Activated naive CD8-positive, alpha-beta T cell (primary cell): ENCODE measurements around the gene GLYATL2.

Experiments used
- H3K27ac Mint-ChIP-seq: one replicate; pipeline ENCODE4 v1.8.0; 2021; ENCODE audit warnings: mixed read lengths
- H3K27me3 Mint-ChIP-seq: one replicate; pipeline ENCODE4 v1.8.0; 2021; ENCODE audit warnings: mixed read lengths
- H3K36me3 Mint-ChIP-seq: one replicate; pipeline ENCODE4 v1.8.0; 2021; ENCODE audit warnings: mixed read lengths
- H3K4me1 Mint-ChIP-seq: one replicate; pipeline ENCODE4 v1.8.0; 2021; ENCODE audit warnings: low read depth, mixed read lengths
- H3K4me3 Mint-ChIP-seq: one replicate; pipeline ENCODE4 v1.8.0; 2021; ENCODE audit warnings: mild to moderate bottlenecking, mixed read lengths
- H3K9me3 Mint-ChIP-seq: one replicate; pipeline ENCODE4 v1.8.0; 2021; ENCODE audit warnings: low read depth, mixed read lengths

Gene GLYATL2

GRCh38 chr11:58844361-58845005, at the start of gene GLYATL2:
GLYATL2 (minus strand) TSS chr11:58844704; CDS start chr11:58839612, 5,092 bp downstream.
- H3K27me3 Mint-ChIP-seq: peaks cover 9% of the 10 kb centered on the region
- H3K4me3 Mint-ChIP-seq: no peak within 1 kb of the TSS
- no peaks in the 10 kb centered on the region for H3K36me3 Mint-ChIP-seq
- no peak within 1 kb of the TSS for H3K27ac Mint-ChIP-seq
- no peaks in the 10 kb centered on the region for H3K4me1 Mint-ChIP-seq
- no peaks in the 10 kb centered on the region for H3K9me3 Mint-ChIP-seq

- H3K9me3 Mint-ChIP-seq: no peaks in the 10 kb centered on the region
- H3K27ac Mint-ChIP-seq: no peak overlapping the region
- peaks cover 8% of the 10 kb centered on the region for H3K27me3 Mint-ChIP-seq
- H3K36me3 Mint-ChIP-seq: no peaks in the 10 kb centered on the region
- no peak overlapping the region for H3K4me3 Mint-ChIP-seq
- no peaks in the 10 kb centered on the region for H3K4me1 Mint-ChIP-seq
Observed at GRCh38 chr11:58893899-58894298, 49.4 kb upstream of the GLYATL2 start.

GRCh38 chr11:58888579-58888978, 44.1 kb upstream of the GLYATL2 start:
- no peaks in the 10 kb centered on the region for H3K36me3 Mint-ChIP-seq
- peaks cover 13% of the 10 kb centered on the region for H3K27me3 Mint-ChIP-seq
- no peaks in the 10 kb centered on the region for H3K9me3 Mint-ChIP-seq
- no peak overlapping the region for H3K4me3 Mint-ChIP-seq
- H3K4me1 Mint-ChIP-seq: no peaks in the 10 kb centered on the region
- H3K27ac Mint-ChIP-seq: no peak overlapping the region

- Mint-ChIP-seq H3K9me3 (no peaks in the 10 kb centered on the region), H3K27me3 (peaks cover 14% of the 10 kb centered on the region), H3K4me3 (no peak overlapping the region), H3K27ac (no peak overlapping the region), H3K4me1 (no peaks in the 10 kb centered on the region), H3K36me3 (no peaks in the 10 kb centered on the region)
Observed at GRCh38 chr11:58887452-58887851, 42.9 kb upstream of the GLYATL2 start.

DNA sequence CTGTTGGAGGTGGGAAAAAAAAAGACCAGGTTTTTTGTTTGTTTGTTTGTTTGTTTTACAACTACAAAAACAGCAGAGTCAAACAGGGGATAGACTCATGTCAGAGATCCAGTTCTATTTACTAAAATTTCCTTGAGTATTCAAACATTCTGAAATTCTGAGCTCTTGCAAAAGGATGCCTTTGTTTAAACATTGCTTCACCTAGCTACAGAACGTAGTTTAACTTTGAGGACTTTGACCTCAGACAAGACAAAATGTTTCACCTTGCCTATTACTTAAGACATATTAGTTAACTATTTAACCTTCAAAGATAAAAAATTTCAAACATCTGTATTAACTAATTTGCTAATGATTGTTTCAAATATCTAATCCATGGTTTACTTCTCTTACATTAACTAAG, 36.1 kb upstream of the GLYATL2 start:
- Mint-ChIP-seq H3K36me3 (peaks cover 2% of the 10 kb centered on the region), H3K4me1 (no peaks in the 10 kb centered on the region), H3K4me3 (no peak overlapping the region), H3K27ac (no peak overlapping the region), H3K27me3 (peaks cover 11% of the 10 kb centered on the region), H3K9me3 (peaks cover 7% of the 10 kb centered on the region)

- no peak overlapping the region for H3K27ac Mint-ChIP-seq
- H3K36me3 Mint-ChIP-seq: peaks cover 2% of the 10 kb centered on the region
- H3K9me3 Mint-ChIP-seq: peaks cover 8% of the 10 kb centered on the region
- no peaks in the 10 kb centered on the region for H3K4me1 Mint-ChIP-seq
- no peak overlapping the region for H3K4me3 Mint-ChIP-seq
- peaks cover 9% of the 10 kb centered on the region for H3K27me3 Mint-ChIP-seq
Observed at GRCh38 chr11:58880166-58880565, 35.7 kb upstream of the GLYATL2 start.

DNA sequence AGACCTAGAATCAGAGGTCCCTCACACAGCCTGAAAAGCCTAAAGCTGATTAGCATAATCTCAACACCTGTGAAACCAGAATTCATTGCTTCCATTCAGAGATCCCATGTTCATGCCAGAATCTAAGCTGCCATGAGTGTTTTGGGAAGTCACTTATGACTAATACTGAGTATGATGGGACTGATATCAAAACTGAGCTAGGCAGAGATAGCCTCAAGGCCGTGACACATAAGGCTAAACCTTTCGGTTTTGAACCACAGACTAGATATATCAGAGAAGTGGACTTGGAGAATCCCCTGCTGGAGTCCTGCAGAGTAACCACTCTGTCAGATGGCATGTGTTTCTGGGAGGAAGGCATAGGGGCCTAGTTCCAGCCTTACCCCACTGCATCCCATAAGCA, 23.1 kb upstream of the GLYATL2 start:
- Mint-ChIP-seq H3K27me3 (peaks cover 4% of the 10 kb centered on the region), H3K27ac (no peak overlapping the region)

DNA sequence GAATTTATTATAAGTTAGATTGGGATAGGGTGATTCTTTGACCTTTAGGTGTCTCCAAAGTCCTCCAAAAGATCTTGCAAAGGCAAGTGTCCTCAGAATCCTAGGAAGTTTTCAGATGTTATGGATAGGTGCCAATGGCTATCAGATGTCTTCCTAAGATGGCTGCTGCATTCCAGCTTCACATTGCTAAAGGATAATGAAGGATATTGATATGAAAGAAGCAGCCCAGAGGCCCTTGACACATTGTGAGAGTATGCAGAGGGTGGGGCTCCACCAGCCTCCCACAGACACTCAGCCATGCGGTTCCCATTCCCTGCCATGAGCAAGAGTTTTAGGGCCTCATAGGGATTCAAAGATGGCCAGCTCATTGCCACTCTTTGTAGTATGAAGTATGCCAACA, 22.3 kb upstream of the GLYATL2 start:
- Mint-ChIP-seq H3K27ac (no peak overlapping the region), H3K4me1 (no peaks in the 10 kb centered on the region), H3K36me3 (no peaks in the 10 kb centered on the region), H3K4me3 (no peak overlapping the region), H3K27me3 (peaks cover 8% of the 10 kb centered on the region), H3K9me3 (peaks cover 8% of the 10 kb centered on the region)

More for the DNA sequence above, 23.1 kb upstream of the GLYATL2 start:
- Mint-ChIP-seq H3K9me3 (peaks cover under 1% of the 10 kb centered on the region), H3K4me1 (no peaks in the 10 kb centered on the region), H3K4me3 (no peak overlapping the region), H3K36me3 (no peaks in the 10 kb centered on the region)

GRCh38 chr11:58864335-58864734, 19.8 kb upstream of the GLYATL2 start:
- Mint-ChIP-seq H3K36me3 (no peaks in the 10 kb centered on the region), H3K4me1 (no peaks in the 10 kb centered on the region), H3K27me3 (peaks cover 11% of the 10 kb centered on the region), H3K9me3 (peaks cover 10% of the 10 kb centered on the region), H3K27ac (no peak overlapping the region), H3K4me3 (no peak overlapping the region)

DNA sequence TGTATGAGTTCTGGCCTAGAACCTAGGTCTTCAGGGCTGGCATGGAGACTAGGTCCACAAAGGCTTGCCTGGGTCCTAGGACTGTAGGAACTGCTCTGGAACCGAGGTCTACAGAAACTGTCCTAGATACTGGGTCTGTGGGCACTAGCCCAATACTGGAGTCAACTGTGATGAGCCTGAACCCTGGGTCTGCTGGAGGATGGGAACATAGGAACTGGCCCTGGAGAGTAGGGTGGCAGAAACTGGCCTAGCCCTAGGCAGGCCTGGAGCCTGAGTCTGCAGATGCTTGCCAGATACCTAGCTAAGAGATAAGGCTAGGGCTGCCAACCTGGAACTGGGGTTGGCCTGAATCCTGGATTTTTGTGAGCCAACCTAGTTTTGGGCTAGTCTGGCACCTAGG, 19.2 kb upstream of the GLYATL2 start:
- Mint-ChIP-seq H3K27me3 (peaks cover 12% of the 10 kb centered on the region), H3K9me3 (peaks cover 10% of the 10 kb centered on the region), H3K4me1 (no peaks in the 10 kb centered on the region), H3K27ac (no peak overlapping the region), H3K4me3 (no peak overlapping the region), H3K36me3 (no peaks in the 10 kb centered on the region)

- H3K27ac Mint-ChIP-seq: no peak overlapping the region
- peaks cover 17% of the 10 kb centered on the region for H3K27me3 Mint-ChIP-seq
- no peaks in the 10 kb centered on the region for H3K4me1 Mint-ChIP-seq
- H3K36me3 Mint-ChIP-seq: no peaks in the 10 kb centered on the region
- H3K9me3 Mint-ChIP-seq: peaks cover 10% of the 10 kb centered on the region
- H3K4me3 Mint-ChIP-seq: no peak overlapping the region
Observed at GRCh38 chr11:58861533-58861932, 17.0 kb upstream of the GLYATL2 start.

GRCh38 chr11:58856806-58857205, 12.3 kb upstream of the GLYATL2 start:
- peaks cover 2% of the 10 kb centered on the region for H3K9me3 Mint-ChIP-seq
- H3K27me3 Mint-ChIP-seq: peaks cover 9% of the 10 kb centered on the region
- H3K4me3 Mint-ChIP-seq: no peak overlapping the region
- H3K4me1 Mint-ChIP-seq: no peaks in the 10 kb centered on the region
- H3K36me3 Mint-ChIP-seq: no peaks in the 10 kb centered on the region
- no peak overlapping the region for H3K27ac Mint-ChIP-seq

- no peaks in the 10 kb centered on the region for H3K4me1 Mint-ChIP-seq
- H3K27me3 Mint-ChIP-seq: peaks cover 9% of the 10 kb centered on the region
- H3K9me3 Mint-ChIP-seq: no peaks in the 10 kb centered on the region
- no peak overlapping the region for H3K27ac Mint-ChIP-seq
- no peaks in the 10 kb centered on the region for H3K36me3 Mint-ChIP-seq
- no peak overlapping the region for H3K4me3 Mint-ChIP-seq
Observed at GRCh38 chr11:58845386-58845785, 882 bp upstream of the GLYATL2 start.

- Mint-ChIP-seq H3K36me3 (no peaks in the 10 kb centered on the region), H3K9me3 (no peaks in the 10 kb centered on the region), H3K4me1 (no peaks in the 10 kb centered on the region), H3K27me3 (peaks cover 14% of the 10 kb centered on the region), H3K27ac (no peak overlapping the region), H3K4me3 (no peak overlapping the region)
Observed at GRCh38 chr11:58837707-58838388, 6.7 kb downstream of the GLYATL2 start.

- H3K4me1 Mint-ChIP-seq: no peaks in the 10 kb centered on the region
- H3K27me3 Mint-ChIP-seq: peaks cover 15% of the 10 kb centered on the region
- H3K36me3 Mint-ChIP-seq: no peaks in the 10 kb centered on the region
- H3K9me3 Mint-ChIP-seq: no peaks in the 10 kb centered on the region
- no peak overlapping the region for H3K4me3 Mint-ChIP-seq
- no peak overlapping the region for H3K27ac Mint-ChIP-seq
Observed at GRCh38 chr11:58832056-58832645, 12.4 kb downstream of the GLYATL2 start.
